Spleen (tissue), 11 donors: ENCODE data around the gene DNAH6. TPM values are rescaled to one million over a fixed set of nuclear protein-coding genes. Genes with fewer than 3 reads are reported as not detected.

Experiments used
- DNase-seq: peaks from one replicate; pipeline ENCODE4 v3.0.0-alpha.2; 2020
- H3K27ac ChIP-seq, 8 donors: fragments of 200-600 bp; sonication (generic) in 7 of 8; 1 replicate in 4 of 8; 2 replicates in 4 of 8; pipeline versions ENCODE4 v1.5.0 to v1.8.0; 2016 to 2021; ENCODE audit warnings: inconsistent platforms in 4 of 8, mild to moderate bottlenecking in 4 of 8, moderate library complexity in 1 of 8
- H3K27me3 ChIP-seq, 7 donors: fragments of 200-600 bp; sonication (generic) in 6 of 7; replicated peaks in 1 of 7; 1 replicate in 4 of 7; 2 replicates in 3 of 7; pipeline versions ENCODE4 v1.5.0 to v1.8.0; 2016 to 2021; ENCODE audit warnings: inconsistent platforms in 3 of 7, mild to moderate bottlenecking in 1 of 7
- H3K36me3 ChIP-seq, 6 donors: fragments of 200-600 bp; sonication (generic) in 5 of 6; 1 replicate in 4 of 6; 2 replicates in 2 of 6; pipeline versions ENCODE4 v1.5.0 to v1.8.0; 2016 to 2021; ENCODE audit warnings: inconsistent platforms in 2 of 6
- H3K4me1 ChIP-seq, 6 donors: fragments of 200-600 bp; sonication (generic) in 5 of 6; 1 replicate in 3 of 6; 2 replicates in 3 of 6; pipeline versions ENCODE4 v1.5.0 to v1.8.0; 2016 to 2021; ENCODE audit warnings: inconsistent platforms in 3 of 6
- H3K4me3 ChIP-seq, 8 donors: fragments of 200-600 bp; sonication (generic) in 7 of 8; 1 replicate in 4 of 8; 2 replicates in 4 of 8; pipeline versions ENCODE4 v1.5.0 to v1.8.0; 2016 to 2021; ENCODE audit warnings: inconsistent platforms in 4 of 8, mild to moderate bottlenecking in 4 of 8, moderate library complexity in 2 of 8
- H3K9me3 ChIP-seq, 8 donors: fragments of 200-600 bp; sonication (generic) in 7 of 8; 1 replicate in 4 of 8; 2 replicates in 4 of 8; pipeline versions ENCODE4 v1.5.0 to v1.8.0; 2016 to 2021; ENCODE audit warnings: inconsistent platforms in 4 of 8
- POLR2A ChIP-seq, 3 donors: fragments of 450-650 bp; IDR thresholded peaks; one replicate each; pipeline ENCODE4 v1.5.1; 2017; ENCODE audit warnings: antibody characterized with exemption in 3 of 3, mild to moderate bottlenecking in 1 of 3
- POLR2AphosphoS5 ChIP-seq, 3 donors: sonication (generic); formaldehyde crosslinking; IDR thresholded peaks; one replicate each; pipeline ENCODE4 v1.5.1; 2017; ENCODE audit warnings: antibody characterized with exemption in 3 of 3
- WGBS, 5 donors: extraction: QIAGEN DNeasy Blood & Tissue Kit in 3 of 5; methylation state at CpG; one replicate each; pipeline versions ENCODE4 v1.1.5 to v1.1.7; 2013 to 2018; 5-methylcytosine and 5-hydroxymethylcytosine counted together
- intact Hi-C: fragments of 100-400 bp; cut with DNase I; formaldehyde crosslinking; loops from one replicate; pipeline ENCODE4 v1.15.0; 2023; ENCODE audit warnings: low total_unique reads
- polyA plus RNA-seq, 3 donors: library from polyadenylated mRNA; stranded (reverse); fragments of 200-250 nt; gene quantifications; one replicate each; pipeline ENCODE4 v1.2.1, GENCODE V29; 2013
- total RNA-seq, 7 donors: library from RNA; depleted of rRNA in 3 of 7; stranded (reverse); fragments of >200 nt in 3 of 7; fragmentation: NEBNext Ultra II Directional in 4 of 7; extraction: Animal tissue kit (Norgen Biotek cat#: 25700) in 4 of 7; gene quantifications; one replicate each; pipeline versions ENCODE4 v1.1.0 to v1.2.1, GENCODE V29; 2016 to 2021
- TF ChIP-seq, protein P1 (sequence below), 11 experiments: fragments of 200-600 bp in 7 of 11; fragments of 450-650 bp in 4 of 11; sonication (generic) in 4 of 11; IDR thresholded peaks in 8 of 11; conservative IDR thresholded peaks in 3 of 11; 1 replicate in 7 of 11; 2 replicates in 4 of 11; pipeline versions ENCODE4 v1.4.0 to v1.8.0; 2016 to 2021; ENCODE audit warnings: antibody characterized with exemption in 11 of 11, inconsistent platforms in 4 of 11, mild to moderate bottlenecking in 1 of 11
- donor health status: healthy with polysubstance abuse.
- donor health status: DM: no; HTN: no; CAD: no; lungs with moderate emphysema.
- donor health status: DM: no; HTN: no; CAD: no.
- donor health status: Bipolar disorder and iron deficiency.
- donor health status: healthy.
- donor health status: DM: no; HTN: no; CAD: no.
- donor health status: DM: yes; HTN: yes; CAD: no.

The DNAH6 gene
- total and polyA plus RNA-seq, 10 donors = 0.02 to 1.1 (median 0.43) TPM; not detected in 1

DNA sequence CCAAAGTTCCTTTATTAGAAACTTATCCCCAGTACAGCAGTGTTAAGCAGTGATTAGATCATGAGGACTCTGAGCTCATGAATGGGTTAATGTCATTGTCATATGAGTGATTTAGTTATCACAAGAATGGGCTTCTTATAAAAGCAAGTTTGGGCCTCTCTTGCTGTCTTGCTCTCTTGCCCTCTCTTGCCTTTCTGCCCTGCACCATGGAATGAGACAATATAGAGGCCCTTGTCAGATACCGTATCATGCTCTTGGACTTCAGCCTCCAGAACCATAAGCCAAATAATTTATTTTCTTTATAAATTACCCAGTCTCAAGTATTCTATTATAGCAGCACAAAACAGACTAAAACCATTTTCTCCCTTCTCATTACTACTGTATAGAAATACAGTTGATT, 238.8 kb downstream of the DNAH6 start:
- Histone ChIP-seq H3K9me3 (peaks cover 0 to 11% (median 0%) of the 10 kb centered on the region in 8 donors), H3K27ac (no peak overlapping the region), H3K36me3 (no peaks in the 10 kb centered on the region), H3K4me1 (no peaks in the 10 kb centered on the region), H3K4me3 (no peak overlapping the region), H3K27me3 (no peaks in the 10 kb centered on the region)
- intact Hi-C loops = no loop called here
- 88 to 96% (median 94%) methylated on average over 1 of the region's 1 CpG for WGBS, 5 donors
- TF ChIP-seq, protein P1, sequence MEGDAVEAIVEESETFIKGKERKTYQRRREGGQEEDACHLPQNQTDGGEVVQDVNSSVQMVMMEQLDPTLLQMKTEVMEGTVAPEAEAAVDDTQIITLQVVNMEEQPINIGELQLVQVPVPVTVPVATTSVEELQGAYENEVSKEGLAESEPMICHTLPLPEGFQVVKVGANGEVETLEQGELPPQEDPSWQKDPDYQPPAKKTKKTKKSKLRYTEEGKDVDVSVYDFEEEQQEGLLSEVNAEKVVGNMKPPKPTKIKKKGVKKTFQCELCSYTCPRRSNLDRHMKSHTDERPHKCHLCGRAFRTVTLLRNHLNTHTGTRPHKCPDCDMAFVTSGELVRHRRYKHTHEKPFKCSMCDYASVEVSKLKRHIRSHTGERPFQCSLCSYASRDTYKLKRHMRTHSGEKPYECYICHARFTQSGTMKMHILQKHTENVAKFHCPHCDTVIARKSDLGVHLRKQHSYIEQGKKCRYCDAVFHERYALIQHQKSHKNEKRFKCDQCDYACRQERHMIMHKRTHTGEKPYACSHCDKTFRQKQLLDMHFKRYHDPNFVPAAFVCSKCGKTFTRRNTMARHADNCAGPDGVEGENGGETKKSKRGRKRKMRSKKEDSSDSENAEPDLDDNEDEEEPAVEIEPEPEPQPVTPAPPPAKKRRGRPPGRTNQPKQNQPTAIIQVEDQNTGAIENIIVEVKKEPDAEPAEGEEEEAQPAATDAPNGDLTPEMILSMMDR (IDR thresholded peaks at IDR 0.05 in 8 of 11, conservative IDR thresholded peaks at IDR 0.05 in 3 of 11) = no peak
- TF ChIP-seq POLR2A (IDR thresholded peaks at IDR 0.05) = no peak
- TF ChIP-seq POLR2AphosphoS5 (IDR thresholded peaks at IDR 0.05) = no peak
- DNase-seq = no peak

DNA sequence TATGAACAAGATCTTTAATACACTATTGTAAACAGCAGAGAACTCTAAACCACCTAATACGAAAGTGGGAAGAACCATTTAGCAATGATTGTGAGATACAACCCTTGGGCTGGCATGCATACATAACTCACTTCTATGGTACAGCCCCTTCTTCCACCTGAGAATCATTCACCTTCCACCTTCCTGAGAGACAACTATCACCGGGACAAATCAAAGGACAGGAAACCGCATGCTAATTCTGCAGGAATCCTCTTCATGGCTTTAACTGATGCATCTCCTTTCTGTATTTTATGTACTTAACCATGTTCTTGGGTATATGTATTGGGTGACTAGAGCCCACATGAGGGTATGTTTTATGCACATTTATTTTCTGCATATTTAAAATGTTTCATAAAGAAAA, 241.3 kb downstream of the DNAH6 start:
- TF ChIP-seq POLR2A (IDR thresholded peaks at IDR 0.05) (no peak), POLR2AphosphoS5 (IDR thresholded peaks at IDR 0.05) (no peak)
- TF ChIP-seq, protein P1 (IDR thresholded peaks at IDR 0.05 in 8 of 11, conservative IDR thresholded peaks at IDR 0.05 in 3 of 11) = no peak
- H3K27me3 ChIP-seq = no peaks in the 10 kb centered on the region
- WGBS, 5 donors = 71 to 86% (median 81%) methylated on average over 3 of the region's 3 CpGs
- no peaks in the 10 kb centered on the region for H3K36me3 ChIP-seq
- H3K4me1 ChIP-seq = no peaks in the 10 kb centered on the region
- no peak overlapping the region for H3K4me3 ChIP-seq
- intact Hi-C loops = no loop called here
- DNase-seq = no peak
- H3K27ac ChIP-seq = no peak overlapping the region
- H3K9me3 ChIP-seq = peaks cover 0 to 11% (median 0%) of the 10 kb centered on the region in 8 donors

DNA sequence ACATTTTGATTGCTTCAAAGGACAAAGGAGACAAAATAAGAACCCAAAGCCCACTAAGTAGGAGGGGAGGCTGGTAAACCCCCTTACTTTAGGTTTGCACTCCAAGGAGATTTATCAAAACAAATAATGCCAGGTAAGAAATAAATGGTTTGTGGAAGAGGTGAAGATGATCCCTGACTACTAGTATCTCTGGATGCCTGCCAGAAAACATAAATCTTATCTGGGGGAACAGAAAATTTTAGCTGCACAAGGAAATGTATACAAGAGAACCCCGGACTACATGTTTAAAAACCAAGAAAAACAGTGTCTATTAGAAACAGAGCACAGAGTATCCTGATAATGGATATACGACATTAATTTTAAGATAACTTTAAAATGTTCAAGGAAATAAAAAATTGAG, 250.5 kb downstream of the DNAH6 start:
- 81 to 92% (median 85%) methylated on average over 2 of the region's 2 CpGs for WGBS, 5 donors
- Histone ChIP-seq H3K27ac (no peak overlapping the region), H3K36me3 (no peaks in the 10 kb centered on the region), H3K9me3 (peaks cover 5 to 25% (median 21%) of the 10 kb centered on the region in 8 donors), H3K4me1 (no peaks in the 10 kb centered on the region), H3K4me3 (no peak overlapping the region), H3K27me3 (no peaks in the 10 kb centered on the region)
- intact Hi-C loops = no loop called here
- no peak for TF ChIP-seq POLR2AphosphoS5 (IDR thresholded peaks at IDR 0.05)
- TF ChIP-seq POLR2A (IDR thresholded peaks at IDR 0.05) = no peak
- TF ChIP-seq, protein P1 (IDR thresholded peaks at IDR 0.05 in 8 of 11, conservative IDR thresholded peaks at IDR 0.05 in 3 of 11) = no peak
- DNase-seq = no peak

DNA sequence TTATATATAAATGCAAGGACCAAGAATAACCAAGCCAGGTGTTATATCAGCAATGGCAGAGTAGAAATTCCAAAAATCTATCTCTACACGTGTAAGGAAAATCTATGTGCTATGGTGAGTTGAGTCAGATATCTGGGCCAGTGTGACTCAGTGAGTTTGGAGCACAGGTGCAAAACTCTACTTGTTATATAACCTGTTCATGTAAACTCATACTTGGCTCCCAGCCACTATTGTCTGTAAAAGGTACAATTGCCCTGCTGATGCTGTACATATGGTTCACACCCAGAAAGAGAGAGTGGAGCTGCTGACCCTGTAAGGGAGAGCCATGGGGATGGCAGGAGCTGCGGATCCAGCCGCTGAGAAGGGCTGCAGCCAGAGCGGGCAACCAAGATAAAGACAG, 252.5 kb downstream of the DNAH6 start:
- Histone ChIP-seq H3K4me3 (no peak overlapping the region), H3K9me3 (peaks cover 8 to 46% (median 39%) of the 10 kb centered on the region in 8 donors), H3K27ac (no peak overlapping the region), H3K27me3 (no peaks in the 10 kb centered on the region), H3K4me1 (no peaks in the 10 kb centered on the region), H3K36me3 (no peaks in the 10 kb centered on the region)
- TF ChIP-seq, protein P1 (IDR thresholded peaks at IDR 0.05 in 8 of 11, conservative IDR thresholded peaks at IDR 0.05 in 3 of 11) = no peak
- TF ChIP-seq POLR2A (IDR thresholded peaks at IDR 0.05) = no peak
- TF ChIP-seq POLR2AphosphoS5 (IDR thresholded peaks at IDR 0.05) = no peak
- intact Hi-C loops = no loop called here
- DNase-seq = no peak
- 89 to 96% (median 94%) methylated on average over 4 of the region's 4 CpGs for WGBS, 5 donors
